A673 (cell line): Measurements from ENCODE around the gene TBL3. TPM values are rescaled to one million over a fixed set of nuclear protein-coding genes. Genes with fewer than 3 reads are reported as not detected.

Experiments
- BruUV-seq: library from RNA; stranded (reverse); fragments of 400-500 nt; replicated peaks from 2 replicates; lab custom pipeline; 2021; lab: Mats Ljungman, UMichigan
- CTCF ChIA-PET: fragments of 300-600 bp; sonication (Branson Sonifier 250); formaldehyde crosslinking; loops from one replicate; lab custom pipeline; 2022; ENCODE audit warnings: antibody characterized with exemption; lab: Charles Lee
- POLR2A ChIA-PET: fragments of 300-600 bp; sonication (Branson Sonifier 250); formaldehyde crosslinking; loops from one replicate; lab custom pipeline; 2022; ENCODE audit warnings: antibody characterized with exemption; ENCODE audit not compliant: low non-redundant PET; lab: Charles Lee
- DNase-seq: peaks from one replicate; pipeline ENCODE4 v3.0.0-alpha.2; 2015; ENCODE audit warnings: low spot score
- H3K27ac ChIP-seq: fragments of 200-600 bp; sonication (generic); 2 replicates; pipeline ENCODE4 v1.5.1; 2016; ENCODE audit warnings: mixed run types, low read depth, mild to moderate bottlenecking, mixed read lengths, antibody characterized with exemption, low read length; ENCODE audit not compliant: poor library complexity, severe bottlenecking
- H3K27me3 ChIP-seq: fragments of 200-600 bp; sonication (generic); replicated peaks from 2 replicates; pipeline ENCODE4 v1.6.1; 2017; ENCODE audit warnings: mixed run types, low read depth, mild to moderate bottlenecking, mixed read lengths, antibody characterized with exemption, low read length; ENCODE audit not compliant: insufficient read depth, poor library complexity
- H3K36me3 ChIP-seq: fragments of 200-600 bp; sonication (generic); 2 replicates; pipeline ENCODE4 v1.6.1; 2016; ENCODE audit warnings: mixed run types, mild to moderate bottlenecking, mixed read lengths, antibody characterized with exemption, low read length; ENCODE audit not compliant: insufficient read depth, poor library complexity, severe bottlenecking
- H3K4me1 ChIP-seq: fragments of 200-600 bp; sonication (generic); 2 replicates; pipeline ENCODE4 v1.6.1; 2017; ENCODE audit warnings: mixed run types, mild to moderate bottlenecking, mixed read lengths, antibody characterized with exemption, low read length; ENCODE audit not compliant: insufficient read depth, poor library complexity, severe bottlenecking
- H3K4me3 ChIP-seq: fragments of 200-600 bp; sonication (generic); 2 replicates; pipeline ENCODE4 v1.5.1; 2016; ENCODE audit warnings: low read depth, mixed run types, mild to moderate bottlenecking, mixed read lengths, low read length; ENCODE audit not compliant: poor library complexity, severe bottlenecking
- H3K9me3 ChIP-seq: fragments of 200-600 bp; sonication (generic); 2 replicates; pipeline ENCODE4 v1.6.1; 2016; ENCODE audit warnings: mixed run types, low read depth, mild to moderate bottlenecking, mixed read lengths, antibody characterized with exemption, low read length; ENCODE audit not compliant: poor library complexity, severe bottlenecking
- EZH2 ChIP-seq: fragments of 200-600 bp; sonication (generic); IDR thresholded peaks from 2 replicates; pipeline ENCODE4 v1.6.1; 2017; ENCODE audit warnings: borderline replicate concordance, low read depth, mild to moderate bottlenecking, mixed read lengths, antibody characterized with exemption, low read length; ENCODE audit not compliant: poor library complexity, severe bottlenecking
- intact Hi-C: fragments of 100-400 bp; cut with micrococcal nuclease; formaldehyde crosslinking; loops from one replicate; pipeline ENCODE4 v1.10.0; 2022; ENCODE audit not compliant: unreplicated experiment
- total RNA-seq: library from RNA; stranded (reverse); gene quantifications from 2 replicates; pipeline ENCODE4 v1.2.3, GENCODE V29; 2021
- TF ChIP-seq, protein P1 (sequence below): fragments of 300-800, 200-600 bp; sonication (generic); conservative IDR thresholded peaks from 2 replicates; pipeline ENCODE4 v1.5.1; 2017; ENCODE audit warnings: low read depth, mild to moderate bottlenecking, antibody characterized with exemption, low read length, moderate library complexity, mixed read lengths

The TBL3 gene
- total RNA-seq, 1 experiment from 2014 or later: 58.4 TPM

DNA sequence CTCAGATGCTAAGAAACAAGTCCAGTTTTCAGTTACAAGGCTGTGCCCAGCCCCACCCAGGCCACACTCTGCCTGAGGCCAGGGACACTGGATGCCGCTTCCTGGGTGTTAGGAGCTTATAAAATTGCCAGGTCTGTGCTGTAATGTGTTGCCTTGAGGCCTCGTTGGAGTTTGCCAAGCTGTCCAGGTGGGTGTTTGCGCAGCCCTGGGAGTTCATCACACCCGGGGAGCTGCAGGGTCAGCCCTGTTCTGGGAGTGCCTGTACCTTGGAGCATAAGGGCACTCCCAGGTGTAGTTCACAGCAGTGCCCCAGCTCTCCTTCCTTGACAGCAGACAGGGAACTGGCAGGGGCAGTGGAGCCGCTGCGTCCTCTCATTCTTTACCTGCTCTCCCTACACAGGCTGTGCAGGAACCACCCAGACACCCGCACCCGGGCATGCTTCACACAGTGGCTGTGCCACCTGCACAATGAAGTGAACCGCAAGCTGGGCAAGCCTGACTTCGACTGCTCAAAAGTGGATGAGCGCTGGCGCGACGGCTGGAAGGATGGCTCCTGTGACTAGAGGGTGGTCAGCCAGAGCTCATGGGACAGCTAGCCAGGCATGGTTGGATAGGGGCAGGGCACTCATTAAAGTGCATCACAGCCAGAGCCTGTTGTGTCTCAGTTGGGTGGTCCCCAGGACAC lies 13.8 kb downstream of the TBL3 start:
- POLR2A ChIA-PET: interaction anchor here (0.6 kb wide), 1 partner anchor 21 kb away, joined by 3 read pairs; the partner anchor contains the start of gene RPS2
- H3K4me3 ChIP-seq: peak overlapping the region; percentile 81
- H3K27me3 ChIP-seq: peaks cover 12% of the 10 kb centered on the region
- BruUV-seq: no TSS peak
- H3K36me3 ChIP-seq: peaks cover 7% of the 10 kb centered on the region
- no peaks in the 10 kb centered on the region for H3K9me3 ChIP-seq
- TF ChIP-seq EZH2: no peak
- TF ChIP-seq, protein P1, sequence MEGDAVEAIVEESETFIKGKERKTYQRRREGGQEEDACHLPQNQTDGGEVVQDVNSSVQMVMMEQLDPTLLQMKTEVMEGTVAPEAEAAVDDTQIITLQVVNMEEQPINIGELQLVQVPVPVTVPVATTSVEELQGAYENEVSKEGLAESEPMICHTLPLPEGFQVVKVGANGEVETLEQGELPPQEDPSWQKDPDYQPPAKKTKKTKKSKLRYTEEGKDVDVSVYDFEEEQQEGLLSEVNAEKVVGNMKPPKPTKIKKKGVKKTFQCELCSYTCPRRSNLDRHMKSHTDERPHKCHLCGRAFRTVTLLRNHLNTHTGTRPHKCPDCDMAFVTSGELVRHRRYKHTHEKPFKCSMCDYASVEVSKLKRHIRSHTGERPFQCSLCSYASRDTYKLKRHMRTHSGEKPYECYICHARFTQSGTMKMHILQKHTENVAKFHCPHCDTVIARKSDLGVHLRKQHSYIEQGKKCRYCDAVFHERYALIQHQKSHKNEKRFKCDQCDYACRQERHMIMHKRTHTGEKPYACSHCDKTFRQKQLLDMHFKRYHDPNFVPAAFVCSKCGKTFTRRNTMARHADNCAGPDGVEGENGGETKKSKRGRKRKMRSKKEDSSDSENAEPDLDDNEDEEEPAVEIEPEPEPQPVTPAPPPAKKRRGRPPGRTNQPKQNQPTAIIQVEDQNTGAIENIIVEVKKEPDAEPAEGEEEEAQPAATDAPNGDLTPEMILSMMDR: no peak
- H3K4me1 ChIP-seq: peaks cover 24% of the 10 kb centered on the region
- DNase-seq: no peak
- no peak overlapping the region for H3K27ac ChIP-seq
- intact Hi-C loops: no loop called here
- CTCF ChIA-PET: interaction anchor here (0.6 to 0.9 kb wide), 2 partner anchors 26 to 155 kb away, joined by 4 to 6 read pairs; no protein-coding TSS in a partner anchor

DNA sequence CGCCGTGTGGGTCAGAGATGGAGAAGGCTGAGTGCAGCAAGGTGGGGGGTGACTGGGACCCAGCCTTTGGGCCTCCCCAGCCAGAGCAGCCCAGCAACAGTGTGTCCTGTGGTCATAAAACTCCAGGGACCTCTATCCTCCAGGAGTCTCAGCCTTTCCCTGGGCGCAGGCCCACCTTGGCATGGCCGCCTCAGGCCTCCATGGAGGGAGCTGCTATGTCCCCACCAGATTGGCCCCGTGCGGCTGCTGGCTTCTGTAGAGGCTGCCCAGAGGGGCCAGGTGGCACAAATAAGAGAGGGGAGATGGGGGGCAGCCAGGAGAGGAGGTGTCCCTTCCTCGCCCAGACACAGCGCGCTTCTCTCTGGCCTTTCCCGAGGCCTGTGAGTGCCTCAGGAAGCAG lies 15.3 kb downstream of the TBL3 start:
- Histone ChIP-seq H3K9me3 (no peaks in the 10 kb centered on the region), H3K27ac (no peak overlapping the region), H3K36me3 (peaks cover 7% of the 10 kb centered on the region), H3K27me3 (peaks cover 17% of the 10 kb centered on the region), H3K4me1 (peaks cover 12% of the 10 kb centered on the region), H3K4me3 (no peak overlapping the region)
- CTCF ChIA-PET: no interaction called here
- intact Hi-C loops: no loop called here
- POLR2A ChIA-PET: interaction anchor here (0.7 kb wide), 1 partner anchor 22 kb away, joined by 4 read pairs; no protein-coding TSS in a partner anchor
- no peak for DNase-seq
- BruUV-seq: no TSS peak
- no peak for TF ChIP-seq EZH2
- TF ChIP-seq, protein P1: no peak

DNA sequence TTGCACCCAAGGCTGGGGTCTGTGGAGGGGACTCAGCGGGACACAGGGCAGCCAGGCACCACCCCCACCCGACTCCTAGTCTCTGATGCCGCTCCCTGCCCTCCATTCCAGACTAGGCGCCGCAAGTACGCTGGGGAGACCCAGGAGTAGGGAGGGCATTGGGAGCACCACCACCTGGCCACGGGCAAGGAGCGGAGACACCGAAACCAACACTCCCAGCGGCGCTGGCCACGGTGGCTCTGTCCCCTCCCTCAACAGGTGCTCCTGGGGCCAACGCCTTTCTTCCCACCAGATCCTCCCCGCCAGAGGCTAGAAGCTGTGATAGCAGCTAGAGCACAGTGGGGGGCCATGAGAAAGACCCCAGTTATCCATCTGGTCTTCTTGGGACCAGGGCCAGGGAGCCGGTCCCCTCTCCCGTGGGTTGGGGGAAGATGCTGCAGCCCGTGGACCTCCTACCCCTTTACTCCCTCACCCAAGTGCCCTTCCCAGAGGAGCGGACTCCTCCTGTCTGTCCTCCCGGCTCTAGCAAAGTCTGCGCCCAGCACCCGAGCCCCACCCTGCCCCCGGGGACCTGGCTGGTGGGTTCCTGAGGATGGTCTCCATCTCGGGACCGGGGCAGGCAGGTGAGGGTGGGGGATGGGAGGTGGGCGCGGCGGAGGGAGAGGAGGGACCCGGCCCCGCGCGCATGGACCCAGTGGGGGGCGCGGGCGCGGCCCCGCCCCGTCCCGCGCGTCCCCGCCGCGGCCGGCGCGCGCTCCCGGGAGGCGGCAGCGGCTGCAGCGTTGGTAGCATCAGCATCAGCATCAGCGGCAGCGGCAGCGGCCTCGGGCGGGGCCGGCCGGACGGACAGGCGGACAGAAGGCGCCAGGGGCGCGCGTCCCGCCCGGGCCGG lies 17.6 kb downstream of the TBL3 start, which contains the start of gene SYNGR3:
Gene SYNGR3, plus strand, starts transcription at position 762 of the 892 bp plus-strand sequence. CDS start 133 bp downstream, outside the sequence.
- Histone ChIP-seq H3K27ac (no peak within 1 kb of the TSS), H3K36me3 (peaks cover 7% of the 10 kb centered on the region), H3K4me3 (peak within 1 kb of the TSS; percentile 44), H3K9me3 (no peaks in the 10 kb centered on the region), H3K4me1 (peaks cover 11% of the 10 kb centered on the region), H3K27me3 (peaks cover 17% of the 10 kb centered on the region)
- ChIA-PET POLR2A (no interaction called here), CTCF (no interaction called here)
- TF ChIP-seq, protein P1: no peak
- TF ChIP-seq EZH2: no peak
- BruUV-seq: no TSS peak
- intact Hi-C loops: no loop called here
- no peak for DNase-seq
